IMR-90 (cell line): ENCODE measurements around the gene KLHL29. TPM values are rescaled to one million over a fixed set of nuclear protein-coding genes. Genes with fewer than 3 reads are reported as not detected.

Experiments
- ATAC-seq: fragments of 200-7000 bp; cut with Tn5 transposase; 2 replicates; pipeline ENCODE4 v1.9.1; 2020; ENCODE audit warnings: low read depth, mild to moderate bottlenecking, moderate library complexity
- BruUV-seq: library from RNA; stranded (reverse); fragments of 400-500 nt; replicated peaks from 2 replicates; lab custom pipeline; 2021; lab: Mats Ljungman, UMichigan
- CTCF ChIA-PET: fragments of 300-600 bp; formaldehyde crosslinking; extraction: SDS; loops from one replicate; lab custom pipeline; 2021; ENCODE audit warnings: antibody characterized with exemption; lab: Yijun Ruan, JAX
- POLR2A ChIA-PET: fragments of 300-600 bp; sonication (Branson Sonifier 250); formaldehyde crosslinking; loops from one replicate; lab custom pipeline; 2022; ENCODE audit warnings: antibody characterized with exemption; ENCODE audit not compliant: unreplicated experiment; lab: Charles Lee
- DNase-seq: peaks from one replicate; pipeline ENCODE4 v3.0.0; 2013
- H2AFZ ChIP-seq: replicated peaks from 2 replicates; pipeline ENCODE3; 2013; ENCODE audit warnings: low read length, mild to moderate bottlenecking; ENCODE audit not compliant: poor library complexity
- H2AK5ac ChIP-seq: 2 replicates; pipeline ENCODE4 v1.6.1; 2013; ENCODE audit warnings: low read depth, low read length, inconsistent platforms
- H2AK9ac ChIP-seq: replicated peaks from 2 replicates; pipeline ENCODE3; 2013; ENCODE audit warnings: mild to moderate bottlenecking, low read depth, low read length, moderate library complexity; ENCODE audit not compliant: poor library complexity
- H2BK120ac ChIP-seq: 2 replicates; pipeline ENCODE4 v1.6.1; 2013; ENCODE audit warnings: low read depth, low read length, inconsistent platforms
- H2BK15ac ChIP-seq: 3 replicates; pipeline ENCODE4 v1.6.1; 2013; ENCODE audit warnings: low read depth, low read length, inconsistent platforms
- H2BK20ac ChIP-seq: 2 replicates; pipeline ENCODE4 v1.6.1; 2013; ENCODE audit warnings: low read depth, mild to moderate bottlenecking, inconsistent platforms, low read length, moderate library complexity
- H2BK5ac ChIP-seq: 2 replicates; pipeline ENCODE4 v1.6.1; 2013; ENCODE audit warnings: mild to moderate bottlenecking, low read depth, low read length, inconsistent platforms; ENCODE audit not compliant: poor library complexity, severe bottlenecking
- H3K14ac ChIP-seq: replicated peaks from 2 replicates; pipeline ENCODE4 v1.6.1; 2013; ENCODE audit warnings: low read depth, low read length, inconsistent platforms
- H3K18ac ChIP-seq: 2 replicates; pipeline ENCODE4 v1.6.1; 2013; ENCODE audit warnings: low read depth, low read length, control low read depth
- H3K23ac ChIP-seq: 2 replicates; pipeline ENCODE4 v1.6.1; 2013; ENCODE audit warnings: low read depth, low read length, inconsistent platforms
- H3K27ac ChIP-seq: 2 replicates; pipeline ENCODE4 v1.5.1; 2013; ENCODE audit warnings: mild to moderate bottlenecking, control low read depth, low read length; ENCODE audit not compliant: insufficient read depth
- H3K27me3 ChIP-seq: 2 replicates; pipeline ENCODE4 v1.6.1; 2013; ENCODE audit warnings: low read length; ENCODE audit not compliant: control insufficient read depth, insufficient read depth
- H3K36me3 ChIP-seq: 2 replicates; pipeline ENCODE4 v1.6.1; 2013; ENCODE audit warnings: low read length, mixed read lengths; ENCODE audit not compliant: control insufficient read depth, insufficient read depth
- H3K4ac ChIP-seq: 2 replicates; pipeline ENCODE4 v1.6.1; 2013; ENCODE audit warnings: low read depth, low read length, inconsistent platforms
- H3K4me1 ChIP-seq: 2 replicates; pipeline ENCODE4 v1.6.1; 2013; ENCODE audit warnings: low read length, mixed read lengths; ENCODE audit not compliant: control insufficient read depth, insufficient read depth
- H3K4me2 ChIP-seq: 2 replicates; pipeline ENCODE4 v1.6.1; 2013; ENCODE audit warnings: low read depth, mild to moderate bottlenecking, control low read depth, low read length, moderate library complexity
- H3K4me3 ChIP-seq: 2 replicates; pipeline ENCODE4 v1.5.1; 2013; ENCODE audit warnings: low read depth, mild to moderate bottlenecking, control low read depth, low read length, moderate library complexity; ENCODE audit not compliant: insufficient read depth
- H3K56ac ChIP-seq: 2 replicates; pipeline ENCODE4 v1.6.1; 2013; ENCODE audit warnings: low read length, inconsistent platforms; ENCODE audit not compliant: insufficient read depth; ENCODE audit errors: extremely low read depth
- H3K79me1 ChIP-seq, 2 experiments: 2 replicates each; pipeline ENCODE4 v1.6.1; 2013; ENCODE audit warnings: low read length in 2 of 2, inconsistent platforms in 1 of 2, low read depth in 1 of 2
- H3K9ac ChIP-seq: 2 replicates; pipeline ENCODE4 v1.6.1; 2013; ENCODE audit warnings: low read depth, low read length, control low read depth
- H3K9me1 ChIP-seq: 2 replicates; pipeline ENCODE4 v1.6.1; 2013; ENCODE audit warnings: low read length, inconsistent platforms; ENCODE audit not compliant: insufficient read depth
- H3K9me3 ChIP-seq: 2 replicates; pipeline ENCODE4 v1.6.1; 2013; ENCODE audit warnings: low read length; ENCODE audit not compliant: control insufficient read depth, insufficient read depth
- H4K20me1 ChIP-seq: 2 replicates; pipeline ENCODE4 v1.6.1; 2013; ENCODE audit warnings: low read length, inconsistent platforms; ENCODE audit not compliant: insufficient read depth
- H4K5ac ChIP-seq: 2 replicates; pipeline ENCODE4 v1.6.1; 2013; ENCODE audit warnings: mild to moderate bottlenecking, low read depth, low read length, control low read depth
- H4K8ac ChIP-seq, 2 experiments: 2 replicates each; pipeline ENCODE4 v1.6.1; 2013; ENCODE audit warnings: low read depth in 2 of 2, low read length in 2 of 2, control low read depth in 1 of 2, inconsistent platforms in 1 of 2
- H4K91ac ChIP-seq: 2 replicates; pipeline ENCODE4 v1.6.1; 2013; ENCODE audit warnings: low read depth, low read length, inconsistent platforms; ENCODE audit not compliant: insufficient read depth
- CEBPB ChIP-seq: IDR thresholded peaks from 2 replicates; pipeline ENCODE4 v1.6.1; 2012; ENCODE audit warnings: low read depth, low read length, improper control_type of control experiment
- CHD1 ChIP-seq: IDR thresholded peaks from 2 replicates; pipeline ENCODE4 v1.6.1; 2012; ENCODE audit warnings: low read depth, low read length, improper control_type of control experiment
- FOS ChIP-seq: fragments of 150-350 bp; IDR thresholded peaks from 2 replicates; pipeline ENCODE4 v1.6.1; 2016; ENCODE audit warnings: low read depth, low read length
- MAFK ChIP-seq: IDR thresholded peaks from 2 replicates; pipeline ENCODE4 v1.6.1; 2012; ENCODE audit warnings: low read depth, low read length, improper control_type of control experiment
- MAZ ChIP-seq: IDR thresholded peaks from 2 replicates; pipeline ENCODE4 v1.6.1; 2012; ENCODE audit warnings: low read depth, mild to moderate bottlenecking, low read length, improper control_type of control experiment, moderate library complexity, borderline replicate concordance
- MXI1 ChIP-seq: IDR thresholded peaks from 2 replicates; pipeline ENCODE4 v1.6.1; 2012; ENCODE audit warnings: low read depth, mild to moderate bottlenecking, low read length, moderate library complexity, borderline replicate concordance
- NFE2L2 ChIP-seq: fragments of 150-350 bp; IDR thresholded peaks from 2 replicates; pipeline ENCODE4 v1.6.1; 2016; ENCODE audit warnings: low read depth, mild to moderate bottlenecking, low read length
- POLR2A ChIP-seq: IDR thresholded peaks from 2 replicates; pipeline ENCODE4 v1.6.1; 2012; ENCODE audit warnings: mild to moderate bottlenecking, low read depth, low read length
- RCOR1 ChIP-seq: IDR thresholded peaks from 2 replicates; pipeline ENCODE4 v1.6.1; 2012; ENCODE audit warnings: mild to moderate bottlenecking, low read length, improper control_type of control experiment; ENCODE audit not compliant: insufficient replicate concordance
- RFX5 ChIP-seq: IDR thresholded peaks from 2 replicates; pipeline ENCODE4 v1.8.0; 2012; ENCODE audit warnings: low read depth, mild to moderate bottlenecking, low read length, moderate library complexity
- SMC3 ChIP-seq: fragments of 150-350 bp; IDR thresholded peaks from 2 replicates; pipeline ENCODE4 v1.6.1; 2016; ENCODE audit warnings: low read depth, mild to moderate bottlenecking, antibody characterized with exemption, low read length, moderate library complexity
- WGBS, 2 experiments: methylation state at CpG; one replicate each; pipeline versions ENCODE4 v1.1.5 to v1.1.7; 2013; ENCODE audit warnings: missing lambda C conversion rate in 2 of 2; ENCODE audit not compliant: insufficient read length in 1 of 2; ENCODE audit errors: extremely low coverage in 2 of 2; 5-methylcytosine and 5-hydroxymethylcytosine counted together
- dilution Hi-C: fragments of 300-500 bp; cut with HindIII; formaldehyde crosslinking; loops from one replicate; pipeline ENCODE4 v1.14.3; 2018; ENCODE audit warnings: low sequenced_read_pairs; ENCODE audit not compliant: unreplicated experiment
- in situ Hi-C: fragments of 300-500 bp; cut with MboI; formaldehyde crosslinking; loops from 3 replicates; pipeline ENCODE4 v1.14.3; 2019; ENCODE audit warnings: low sequenced_read_pairs, inconsistent platforms, mixed read lengths
- intact Hi-C: fragments of 100-400 bp; cut with micrococcal nuclease; formaldehyde crosslinking; loops from 2 replicates; pipeline ENCODE4 v1.10.0; 2022
- polyA plus RNA-seq, 3 experiments: library from polyadenylated mRNA; depleted of rRNA; stranded (reverse); fragments of >200 nt; gene quantifications; 2 replicates each; pipeline ENCODE4 v1.2.3, GENCODE V29; 2012; ENCODE audit warnings: low replicate concordance in 1 of 3
- total RNA-seq: library from RNA; depleted of rRNA; stranded (reverse); fragments of >200 nt; gene quantifications from 2 replicates; pipeline ENCODE4 v1.2.3, GENCODE V29; 2012
- TF ChIP-seq, protein P1 (sequence below): conservative IDR thresholded peaks from 2 replicates; pipeline ENCODE4 v1.5.1; 2012; ENCODE audit warnings: mild to moderate bottlenecking, low read depth, low read length, improper control_type of control experiment
- TF ChIP-seq, protein P2 (sequence below): fragments of 150-350 bp; IDR thresholded peaks from 2 replicates; pipeline ENCODE4 v1.6.1; 2016; ENCODE audit warnings: low read depth, mild to moderate bottlenecking, low read length, moderate library complexity, borderline replicate concordance

The KLHL29 gene
- total and polyA plus RNA-seq, 2 of the 4 experiments (the other 2 are of a cell fraction): 2.0 to 8.0 TPM

DNA sequence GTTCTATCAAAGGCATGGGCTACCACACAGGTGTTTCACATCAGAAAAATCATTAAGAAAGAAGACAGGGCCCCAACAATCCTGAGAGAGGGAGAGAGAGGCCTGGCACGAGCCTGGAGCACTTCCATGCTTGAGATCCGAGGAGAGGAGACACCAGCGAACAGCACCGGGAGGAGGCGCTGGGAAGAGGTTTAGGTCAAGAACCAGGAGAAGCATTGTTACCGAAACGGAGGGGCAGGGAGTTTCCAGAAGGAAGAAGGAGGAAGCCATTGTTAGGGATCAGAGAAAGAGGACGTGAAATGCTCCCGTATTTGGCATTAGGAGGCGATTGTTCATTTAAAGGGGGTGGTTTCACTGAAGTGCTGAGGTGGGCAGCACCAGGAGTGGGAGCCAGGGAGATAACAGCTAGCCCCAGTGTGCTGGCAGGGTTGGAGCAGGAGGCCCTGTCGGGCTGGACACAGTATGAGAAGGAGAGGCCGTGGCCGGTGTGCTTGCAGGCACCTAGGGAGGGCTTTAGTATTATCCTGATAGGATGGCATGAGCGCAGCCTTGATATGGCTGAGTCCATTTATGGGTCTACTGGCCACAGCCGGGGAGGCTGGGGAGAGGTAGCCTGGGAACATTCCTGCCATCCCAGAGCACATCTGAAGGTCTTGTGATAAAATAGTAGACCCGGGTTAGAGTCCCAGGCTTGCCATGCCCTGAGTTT is 244.9 kb downstream of the KLHL29 start:
- DNase-seq: no peak
- H3K9me3 ChIP-seq: no peaks in the 10 kb centered on the region
- CTCF ChIA-PET: no interaction called here

More for the DNA sequence above, 244.9 kb downstream of the KLHL29 start:
- dilution Hi-C loops: no loop called here
- no peak overlapping the region for H2AFZ ChIP-seq
- no peak overlapping the region for H2AK5ac ChIP-seq
- H3K27me3 ChIP-seq: no peaks in the 10 kb centered on the region
- TF ChIP-seq FOS (no peak), NFE2L2 (no peak), SMC3 (no peak), POLR2A (no peak), RCOR1 (no peak), MAFK (no peak), MAZ (no peak), CHD1 (no peak), CEBPB (no peak), MXI1 (no peak), RFX5 (no peak)
- TF ChIP-seq, protein P1, sequence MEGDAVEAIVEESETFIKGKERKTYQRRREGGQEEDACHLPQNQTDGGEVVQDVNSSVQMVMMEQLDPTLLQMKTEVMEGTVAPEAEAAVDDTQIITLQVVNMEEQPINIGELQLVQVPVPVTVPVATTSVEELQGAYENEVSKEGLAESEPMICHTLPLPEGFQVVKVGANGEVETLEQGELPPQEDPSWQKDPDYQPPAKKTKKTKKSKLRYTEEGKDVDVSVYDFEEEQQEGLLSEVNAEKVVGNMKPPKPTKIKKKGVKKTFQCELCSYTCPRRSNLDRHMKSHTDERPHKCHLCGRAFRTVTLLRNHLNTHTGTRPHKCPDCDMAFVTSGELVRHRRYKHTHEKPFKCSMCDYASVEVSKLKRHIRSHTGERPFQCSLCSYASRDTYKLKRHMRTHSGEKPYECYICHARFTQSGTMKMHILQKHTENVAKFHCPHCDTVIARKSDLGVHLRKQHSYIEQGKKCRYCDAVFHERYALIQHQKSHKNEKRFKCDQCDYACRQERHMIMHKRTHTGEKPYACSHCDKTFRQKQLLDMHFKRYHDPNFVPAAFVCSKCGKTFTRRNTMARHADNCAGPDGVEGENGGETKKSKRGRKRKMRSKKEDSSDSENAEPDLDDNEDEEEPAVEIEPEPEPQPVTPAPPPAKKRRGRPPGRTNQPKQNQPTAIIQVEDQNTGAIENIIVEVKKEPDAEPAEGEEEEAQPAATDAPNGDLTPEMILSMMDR: no peak
- TF ChIP-seq, protein P2, sequence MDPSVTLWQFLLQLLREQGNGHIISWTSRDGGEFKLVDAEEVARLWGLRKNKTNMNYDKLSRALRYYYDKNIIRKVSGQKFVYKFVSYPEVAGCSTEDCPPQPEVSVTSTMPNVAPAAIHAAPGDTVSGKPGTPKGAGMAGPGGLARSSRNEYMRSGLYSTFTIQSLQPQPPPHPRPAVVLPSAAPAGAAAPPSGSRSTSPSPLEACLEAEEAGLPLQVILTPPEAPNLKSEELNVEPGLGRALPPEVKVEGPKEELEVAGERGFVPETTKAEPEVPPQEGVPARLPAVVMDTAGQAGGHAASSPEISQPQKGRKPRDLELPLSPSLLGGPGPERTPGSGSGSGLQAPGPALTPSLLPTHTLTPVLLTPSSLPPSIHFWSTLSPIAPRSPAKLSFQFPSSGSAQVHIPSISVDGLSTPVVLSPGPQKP: no peak
- POLR2A ChIA-PET: no interaction called here
- no peaks in the 10 kb centered on the region for H3K36me3 ChIP-seq
- WGBS, 2 experiments: 77% methylated on average over 8 of the region's 16 CpGs; no CpG with 5 or more reads in 1 of the 2 experiments
- no peak overlapping the region for H2BK120ac ChIP-seq
- no peak overlapping the region for H3K14ac ChIP-seq
- no peak overlapping the region for H3K27ac ChIP-seq
- H3K9me1 ChIP-seq: no peaks in the 10 kb centered on the region
- no peaks in the 10 kb centered on the region; the same call in 1 of the 2 replicates for H4K20me1 ChIP-seq
- no peak overlapping the region for H3K23ac ChIP-seq
- no peak overlapping the region for H3K4me2 ChIP-seq
- H3K56ac ChIP-seq: no peak overlapping the region
- no peak overlapping the region for H3K9ac ChIP-seq
- H2AK9ac ChIP-seq: no peak overlapping the region
- in situ Hi-C loops: no loop called here
- no peak overlapping the region for H2BK20ac ChIP-seq
- H3K4me1 ChIP-seq: no peaks in the 10 kb centered on the region; the same call in 1 of the 2 replicates
- no TSS peak for BruUV-seq
- H2BK15ac ChIP-seq: no peak overlapping the region
- no peak overlapping the region for H3K4ac ChIP-seq
- no peak overlapping the region for H3K18ac ChIP-seq
- intact Hi-C loops: no loop called here
- H3K4me3 ChIP-seq: no peak overlapping the region
- H4K5ac ChIP-seq: no peak overlapping the region
- no peak overlapping the region for H4K91ac ChIP-seq
- no peak overlapping the region for H2BK5ac ChIP-seq
- 0 out of 4 replicates have a peak, but pooled peaks cover 0 to 3% of the 10 kb centered on the region in 2 experiments for H3K79me1 ChIP-seq
- H4K8ac ChIP-seq: no peak overlapping the region
- no peak for ATAC-seq
